HG03280 (cell line): ENCODE measurements around the gene SLC25A39.
A peak's percentile ranks its signal among the peaks of the same experiment; 100 is the strongest.

Experiments used
- ATAC-seq: cut with Tn5 transposase; IDR thresholded peaks from one replicate; pipeline ENCODE4 v1.9.1; 2021; ENCODE audit warnings: mild to moderate bottlenecking, moderate library complexity; ENCODE audit not compliant: unreplicated experiment

Gene SLC25A39

DNA sequence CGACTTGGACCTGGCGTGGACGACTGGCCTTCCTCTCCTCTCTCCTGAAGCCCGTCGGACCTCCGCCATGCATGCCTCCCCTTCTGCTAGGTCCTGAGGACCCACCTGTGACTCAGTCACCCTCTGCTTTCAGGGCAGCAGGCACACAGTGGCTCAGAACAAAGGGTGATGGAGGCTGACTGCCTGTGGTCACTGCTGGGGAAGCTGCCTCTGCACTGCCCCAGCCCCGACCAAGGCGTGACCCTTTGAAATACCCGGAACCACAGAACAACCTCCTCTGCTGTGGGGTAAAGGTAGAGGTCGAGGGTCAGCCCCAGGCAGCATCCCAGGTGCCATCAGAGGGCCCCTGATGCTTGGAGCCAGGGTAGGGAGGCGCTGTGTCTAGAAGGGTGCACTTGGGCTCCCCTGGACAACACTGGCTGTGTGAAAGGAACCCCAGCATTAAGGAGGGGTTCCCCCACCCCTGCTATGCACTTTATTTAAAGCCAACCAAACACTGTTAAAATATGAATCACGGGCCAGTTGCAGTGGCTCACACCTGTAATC is 44.2 kb downstream of the SLC25A39 start:
- ATAC-seq = no peak

DNA sequence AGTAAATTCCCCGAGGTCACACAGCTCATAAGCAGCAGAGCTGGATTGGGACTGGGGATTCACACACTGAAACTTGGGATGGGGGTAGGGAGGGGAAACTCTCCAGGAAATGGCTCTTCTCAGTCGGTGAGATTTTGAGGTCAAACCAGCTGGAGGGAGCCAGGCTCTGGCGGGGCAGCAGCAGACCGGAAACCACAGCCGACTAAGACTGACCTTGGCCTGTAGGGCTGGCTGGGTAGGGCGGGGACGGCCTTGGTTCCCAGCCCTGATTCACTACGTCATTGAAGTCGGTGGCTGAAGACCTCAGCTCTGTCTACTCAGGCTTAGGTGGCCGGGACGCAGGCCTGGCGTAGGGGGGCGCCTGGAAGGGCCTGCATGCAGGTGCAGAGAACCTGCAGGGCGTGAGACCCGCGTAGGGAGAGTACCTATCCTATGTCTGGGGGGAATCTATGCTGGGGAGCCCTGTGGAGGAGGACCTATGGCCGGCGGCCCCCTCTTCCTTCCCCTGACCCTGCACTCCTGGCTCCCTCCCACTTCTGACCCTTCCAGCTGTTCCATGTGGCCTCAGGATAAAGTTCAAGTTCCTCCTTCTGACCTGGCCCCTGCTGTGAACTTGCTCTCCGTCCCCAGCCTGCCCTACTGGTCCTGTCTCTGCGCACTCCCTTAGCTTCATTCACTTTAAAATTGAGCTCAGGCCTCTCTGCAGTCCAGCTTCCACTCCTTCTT is 44.8 kb downstream of the SLC25A39 start:
- peak; percentile 87 for ATAC-seq

GRCh38 chr17:44279346-44279665 is 45.3 kb downstream of the SLC25A39 start:
- no peak for ATAC-seq

DNA sequence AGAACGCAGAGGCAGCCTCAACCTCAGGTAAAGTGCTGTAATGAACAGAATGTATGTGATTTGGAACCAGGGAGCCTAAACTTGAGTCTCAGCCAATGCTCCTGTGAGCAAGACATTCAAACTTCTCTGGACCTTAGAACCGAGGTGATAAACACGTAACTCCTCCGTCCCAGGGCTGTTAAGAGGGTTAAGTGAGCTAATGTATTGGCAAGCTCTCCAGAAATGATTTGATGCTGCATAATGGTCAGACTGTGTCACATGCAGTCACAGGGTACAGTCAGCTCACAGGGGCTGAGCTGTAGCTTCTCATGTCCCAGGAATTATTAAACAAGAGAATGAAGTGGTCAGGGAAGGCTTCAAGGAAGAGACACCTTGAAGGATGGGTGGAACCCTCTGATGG is 46.6 kb downstream of the SLC25A39 start:
- no peak for ATAC-seq

- no peak for ATAC-seq
Measured at GRCh38 chr17:44273607-44274006, 51.0 kb downstream of the SLC25A39 start.

- ATAC-seq = no peak
Measured at GRCh38 chr17:44272954-44273353, 51.7 kb downstream of the SLC25A39 start.

DNA sequence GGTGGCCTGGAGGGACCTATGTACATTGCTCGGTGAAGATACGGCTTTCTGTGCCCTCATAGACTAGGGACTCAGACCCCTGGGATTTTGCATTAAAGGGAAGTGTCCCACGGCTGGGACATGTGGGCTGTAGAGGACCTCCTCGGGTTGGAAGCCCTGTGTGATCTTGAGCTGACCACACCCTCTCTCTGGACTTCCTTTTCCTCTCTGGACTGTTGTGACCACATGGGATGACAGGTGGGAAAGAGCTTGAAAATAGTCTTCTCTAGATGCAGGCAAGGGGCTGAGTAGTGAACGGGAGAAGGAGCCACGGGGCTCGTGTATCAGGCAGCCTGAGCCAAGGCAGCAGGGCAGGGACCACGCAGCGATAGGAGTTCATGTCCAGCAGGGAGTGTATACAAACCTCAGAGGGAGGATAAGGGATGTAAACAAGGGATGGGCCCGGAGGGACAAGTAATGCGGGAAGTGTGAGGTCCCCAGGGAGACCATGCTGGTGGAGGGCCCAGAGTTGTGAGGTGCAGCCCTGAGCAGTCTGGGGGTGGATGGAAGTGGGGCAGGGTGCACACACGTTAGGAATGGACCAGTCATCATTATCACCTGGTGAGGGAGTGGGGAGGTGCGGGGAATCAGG is 52.2 kb downstream of the SLC25A39 start:
- ATAC-seq = no peak
